K562 (cell line): ENCODE results near the gene LIPE. TPM values are rescaled to one million over a fixed set of nuclear protein-coding genes. Genes with fewer than 3 reads are reported as not detected.

Source experiments
- ATAC-seq: fragments of 200-7000 bp; cut with Tn5 transposase; 3 replicates; pipeline ENCODE4 v1.9.1; 2020; ENCODE audit warnings: moderate library complexity
- BruUV-seq: library from RNA; stranded (reverse); fragments of 400-500 nt; replicated peaks from 2 replicates; lab custom pipeline; 2021; lab: Mats Ljungman, UMichigan
- CTCF ChIA-PET: fragments of 300-600 bp; formaldehyde crosslinking; extraction: SDS; loops from one replicate; lab custom pipeline; 2021; ENCODE audit warnings: low intra/inter-chr PET ratio; lab: Yijun Ruan, JAX
- POLR2A ChIA-PET: fragments of 300-600, 350-650 bp; sonication (Branson Sonifier 250); formaldehyde crosslinking; extraction: SDS; loops from one replicate; lab custom pipeline; 2021; ENCODE audit warnings: antibody characterized with exemption, inconsistent platforms; lab: Yijun Ruan, JAX
- DNase-seq, 4 experiments: peaks; one replicate each; pipeline versions ENCODE4 v3.0.0 to v3.0.0-alpha.2; 2011 to 2018; ENCODE audit warnings: low spot score in 3 of 4, mixed read lengths in 3 of 4; ENCODE audit errors: extremely low read depth in 1 of 4
- FAIRE-seq: peaks from 2 replicates; lab custom pipeline; 2011; peaks lifted over from hg19 to GRCh38; lab: Jason Lieb, UNC
- H2AFZ ChIP-seq: 2 replicates; pipeline ENCODE4 v1.6.0; 2011; ENCODE audit warnings: low read depth, low read length, control low read depth, inconsistent platforms
- H3K27ac ChIP-seq: fragments of 200-600 bp; 3 replicates; pipeline ENCODE4 v1.8.0; 2011; ENCODE audit warnings: low read depth, mild to moderate bottlenecking, control low read depth, inconsistent platforms, low read length, moderate library complexity, mixed read lengths; ENCODE audit errors: extremely low read depth
- H3K27me3 ChIP-seq, 2 experiments: fragments of 300-600 bp in 1 of 2; 2 replicates in 1 of 2; 3 replicates in 1 of 2; pipeline versions ENCODE4 v1.6.0 to v1.8.0; 2011; ENCODE audit warnings: inconsistent platforms in 2 of 2, low read length in 2 of 2, mild to moderate bottlenecking in 1 of 2, mixed read lengths in 1 of 2, moderate library complexity in 1 of 2; ENCODE audit not compliant: control insufficient read depth in 2 of 2, insufficient read depth in 2 of 2
- H3K36me3 ChIP-seq: fragments of 300-600 bp; 3 replicates; pipeline ENCODE4 v1.8.0; 2011; ENCODE audit warnings: mild to moderate bottlenecking, low read length, inconsistent platforms; ENCODE audit not compliant: control insufficient read depth, insufficient read depth
- H3K4me1 ChIP-seq, 2 experiments: fragments of 200-600 bp in 1 of 2; replicated peaks in 1 of 2; 2 replicates in 1 of 2; 3 replicates in 1 of 2; pipeline versions ENCODE4 v1.5.1 to v1.8.0; 2011; ENCODE audit warnings: inconsistent platforms in 2 of 2, low read length in 2 of 2, mild to moderate bottlenecking in 1 of 2, mixed read lengths in 1 of 2, moderate library complexity in 1 of 2; ENCODE audit not compliant: control insufficient read depth in 2 of 2, insufficient read depth in 2 of 2
- H3K4me2 ChIP-seq: 2 replicates; pipeline ENCODE4 v1.6.1; 2011; ENCODE audit warnings: low read length, control low read depth, inconsistent platforms, mixed read lengths; ENCODE audit not compliant: insufficient read depth
- H3K4me3 ChIP-seq: fragments of 200-600 bp; sonication (generic), shearing (Covaris generic); 2 replicates; pipeline ENCODE4 v1.5.1; 2016; ENCODE audit warnings: control low read depth, inconsistent platforms
- H3K79me2 ChIP-seq: fragments of 200-600 bp; 3 replicates; pipeline ENCODE4 v1.8.0; 2011; ENCODE audit warnings: low read length, inconsistent platforms; ENCODE audit not compliant: control insufficient read depth, insufficient read depth
- H3K9ac ChIP-seq, 2 experiments: 2 replicates each; pipeline versions ENCODE4 v1.6.0 to v1.6.1; 2011; ENCODE audit warnings: low read depth in 2 of 2, low read length in 2 of 2, control low read depth in 1 of 2, inconsistent platforms in 1 of 2, mild to moderate bottlenecking in 1 of 2, mixed read lengths in 1 of 2; ENCODE audit not compliant: insufficient read depth in 1 of 2
- H3K9me1 ChIP-seq: one replicate; pipeline ENCODE4 v1.6.0; 2011; ENCODE audit warnings: inconsistent platforms, mild to moderate bottlenecking, low read length, moderate library complexity; ENCODE audit not compliant: control insufficient read depth, insufficient read depth
- H3K9me3 ChIP-seq: replicated peaks from 2 replicates; pipeline ENCODE4 v1.5.1; 2011; ENCODE audit warnings: low read depth, low read length, inconsistent platforms; ENCODE audit not compliant: control insufficient read depth, insufficient read depth
- H4K20me1 ChIP-seq: replicated peaks from 2 replicates; pipeline ENCODE4 v1.6.1; 2011; ENCODE audit warnings: low read length, inconsistent platforms, mixed read lengths; ENCODE audit not compliant: control insufficient read depth, insufficient read depth
- ETV6 ChIP-seq, 3 experiments: fragments of 150-350 bp in 1 of 3; sonication (generic) in 1 of 3; formaldehyde crosslinking in 1 of 3; IDR thresholded peaks; 2 replicates each; pipeline versions ENCODE4 v1.6.1 to v1.8.0; 2014 to 2022; ENCODE audit warnings: borderline replicate concordance in 2 of 3, low read depth in 2 of 3, antibody characterized with exemption in 1 of 3, low read length in 1 of 3, mild to moderate bottlenecking in 1 of 3, missing genetic modification reagents in 1 of 3
- GATA2 ChIP-seq: sonication (generic); formaldehyde crosslinking; IDR thresholded peaks from 2 replicates; pipeline ENCODE4 v1.4.0; 2020; ENCODE audit warnings: mild to moderate bottlenecking, missing genetic modification reagents
- HDAC2 ChIP-seq: fragments of 450-650 bp; IDR thresholded peaks from 2 replicates; pipeline ENCODE4 v1.6.1; 2016; ENCODE audit warnings: mild to moderate bottlenecking
- HNRNPK ChIP-seq: fragments of 200-400 bp; formaldehyde crosslinking; IDR thresholded peaks from one replicate; pipeline ENCODE4 v1.6.1; 2018; ENCODE audit warnings: mild to moderate bottlenecking, low read depth, low read length; ENCODE audit not compliant: poor library complexity, severe bottlenecking
- JUNB ChIP-seq: fragments of 450-650 bp; formaldehyde crosslinking; conservative IDR thresholded peaks from 2 replicates; pipeline ENCODE4 v1.4.0; 2020; ENCODE audit warnings: mild to moderate bottlenecking
- KDM1A ChIP-seq, 2 experiments: fragments of 450-650 bp; IDR thresholded peaks; 2 replicates each; pipeline ENCODE4 v1.6.1; 2016; ENCODE audit warnings: mild to moderate bottlenecking in 2 of 2
- MTA1 ChIP-seq: fragments of 450-650 bp; IDR thresholded peaks from 2 replicates; pipeline ENCODE4 v1.6.1; 2017; ENCODE audit warnings: borderline replicate concordance
- PHTF2 ChIP-seq: fragments of 250-450 bp; sonication (Bioruptor Pico); IDR thresholded peaks from 2 replicates; pipeline ENCODE4 v1.5.0; 2021; ENCODE audit warnings: mild to moderate bottlenecking
- POLR3G ChIP-seq: IDR thresholded peaks from 2 replicates; pipeline ENCODE4 v1.6.1; 2011; ENCODE audit not compliant: insufficient read length, insufficient replicate concordance; ENCODE audit errors: extremely low read depth
- RBFOX2 ChIP-seq: fragments of 200-400 bp; formaldehyde crosslinking; IDR thresholded peaks from 2 replicates; pipeline ENCODE4 v1.6.1; 2017; ENCODE audit warnings: low read depth, mild to moderate bottlenecking, low read length, moderate library complexity
- TARDBP ChIP-seq: fragments of 450-650 bp; IDR thresholded peaks from 2 replicates; pipeline ENCODE4 v1.6.1; 2016
- USF1 ChIP-seq: sonication (generic); formaldehyde crosslinking; IDR thresholded peaks from 2 replicates; pipeline ENCODE4 v1.9.0; 2022; ENCODE audit warnings: mild to moderate bottlenecking, missing genetic modification reagents
- ZBTB43 ChIP-seq: sonication (generic); formaldehyde crosslinking; IDR thresholded peaks from 2 replicates; pipeline ENCODE4 v1.8.0; 2023; ENCODE audit warnings: mild to moderate bottlenecking, missing genetic modification reagents
- ZNF41 ChIP-seq: fragments of 250-450 bp; sonication (Bioruptor Pico); conservative IDR thresholded peaks from 2 replicates; pipeline ENCODE4 v1.4.0; 2020; ENCODE audit warnings: mild to moderate bottlenecking
- ZNF766 ChIP-seq: fragments of 200-800 bp; sonication (Bioruptor generic); conservative IDR thresholded peaks from 2 replicates; pipeline ENCODE4 v1.6.1; 2016; ENCODE audit warnings: missing genetic modification characterization, missing compliant biosample characterization
- ZNF785 ChIP-seq: fragments of 250-450 bp; sonication (Bioruptor Pico); IDR thresholded peaks from 2 replicates; pipeline ENCODE4 v1.4.0; 2020; ENCODE audit warnings: mild to moderate bottlenecking
- WGBS: fragments of 100-300 bp; shearing (Covaris generic); methylation state at CpG from one replicate; pipeline ENCODE4 v1.1.6; 2016; ENCODE audit warnings: low coverage, mixed read lengths; ENCODE audit not compliant: insufficient coverage; ENCODE audit errors: missing lambda C conversion rate; 5-methylcytosine and 5-hydroxymethylcytosine counted together
- in situ Hi-C: fragments of 300-500 bp; cut with MboI; formaldehyde crosslinking; loops from 4 replicates; pipeline ENCODE4 v1.15.0; 2018; ENCODE audit warnings: inconsistent platforms, mixed read lengths
- intact Hi-C: fragments of 100-400 bp; cut with micrococcal nuclease; formaldehyde crosslinking; loops from 2 replicates; pipeline ENCODE4 v1.14.2; 2022
- polyA plus RNA-seq, 8 experiments: library from polyadenylated mRNA; depleted of rRNA in 4 of 8; stranded (reverse) in 5 of 8; unstranded in 3 of 8; fragments of >200 nt; fragmentation: Nextera tagmentation in 2 of 8; fragmentation: Illumina TruSeq in 1 of 8; extraction: Ambion mirVana in 2 of 8; extraction: Trizol in 1 of 8; gene quantifications; 2 replicates each; pipeline versions ENCODE4 v1.2.1 to v1.2.3, GENCODE V29; 2011 to 2014; ENCODE audit warnings: inconsistent platforms in 1 of 8, missing spikeins in 1 of 8
- total RNA-seq, 7 experiments: library from RNA; depleted of rRNA in 6 of 7; stranded (reverse); fragments of >200 nt in 6 of 7; fragmentation: Illumina TruSeq in 2 of 7; extraction: Trizol in 2 of 7; gene quantifications; 2 replicates each; pipeline versions ENCODE4 v1.2.1 to v1.2.3, GENCODE V29; 2011 to 2021; ENCODE audit warnings: low replicate concordance in 1 of 7

LIPE gene
- total and polyA plus RNA-seq, 9 of the 15 experiments (the other 6 are each of a cell fraction or from before 2014, with no cell fraction given), result 0.22 TPM; not detected in 8

- H2AFZ ChIP-seq, result no peak overlapping the region
- no peak overlapping the region for H3K4me3 ChIP-seq
- no peaks in the 10 kb centered on the region for H3K79me2 ChIP-seq
- ChIA-PET CTCF (no interaction called here), POLR2A (interaction anchor here (1.1 kb wide), 1 partner anchor 33 kb away, joined by 3 read pairs; no protein-coding TSS in a partner anchor)
- 0% methylated on average over 3 of the region's 4 CpGs for WGBS
- H4K20me1 ChIP-seq, result no peaks in the 10 kb centered on the region
- H3K27me3 ChIP-seq, result peaks cover 13 to 18% of the 10 kb centered on the region in 2 experiments; a peak in 3 of 5 replicates
- intact Hi-C loops, result no loop called here
- H3K9me3 ChIP-seq, result no peaks in the 10 kb centered on the region
- no peak for ATAC-seq
- no peak overlapping the region for H3K4me2 ChIP-seq
- H3K9ac ChIP-seq, result no peak overlapping the region
- H3K9me1 ChIP-seq, result no peaks in the 10 kb centered on the region
- H3K27ac ChIP-seq, result no peak overlapping the region
- TF ChIP-seq POLR3G (no peak), HDAC2 (no peak)
- H3K4me1 ChIP-seq, result no peaks in the 10 kb centered on the region
- FAIRE-seq, result no peak
- in situ Hi-C loops, result no loop called here
- no TSS peak for BruUV-seq
- no peaks in the 10 kb centered on the region for H3K36me3 ChIP-seq
- no peak for DNase-seq
Measured at GRCh38 chr19:42475366-42475765, 48.2 kb upstream of the LIPE start.

GRCh38 chr19:42474743-42475142, 47.6 kb upstream of the LIPE start:
- intact Hi-C loops (no loop called here), in situ Hi-C loops (no loop called here)
- ChIA-PET POLR2A (interaction anchor here (0.6 to 1.3 kb wide), 3 partner anchors 24 to 212 kb away, joined by 3 to 4 read pairs (median 4); no protein-coding TSS in a partner anchor), CTCF (no interaction called here)
- ATAC-seq (no peak), DNase-seq (no peak), FAIRE-seq (no peak)
- H3K27ac ChIP-seq, result no peak overlapping the region
- H3K9me3 ChIP-seq, result no peaks in the 10 kb centered on the region
- H3K36me3 ChIP-seq, result no peaks in the 10 kb centered on the region
- H4K20me1 ChIP-seq, result no peaks in the 10 kb centered on the region
- H2AFZ ChIP-seq, result no peak overlapping the region
- no peaks in the 10 kb centered on the region for H3K4me1 ChIP-seq
- H3K9ac ChIP-seq, result no peak overlapping the region
- peaks cover 17 to 18% of the 10 kb centered on the region in 2 experiments; a peak in 3 of 5 replicates for H3K27me3 ChIP-seq
- no peak overlapping the region for H3K4me3 ChIP-seq
- H3K79me2 ChIP-seq, result no peaks in the 10 kb centered on the region
- no peak overlapping the region for H3K4me2 ChIP-seq
- 5% methylated on average over 3 of the region's 4 CpGs for WGBS
- H3K9me1 ChIP-seq, result no peaks in the 10 kb centered on the region
- no TSS peak for BruUV-seq
- TF ChIP-seq JUNB (CRISPR knock-in tag), result no peak
- TF ChIP-seq ZBTB43, result no peak
- no peak for TF ChIP-seq ZNF766 (CRISPR knock-in tag)
- no peak for TF ChIP-seq ZNF785 (CRISPR knock-in tag)
- no peak for TF ChIP-seq RBFOX2
- TF ChIP-seq ETV6 (IDR thresholded peaks at IDR 0.05; ENCODE audit: borderline replicate concordance in 1 of 2, low read depth in 2 of 2, low read length in 1 of 2), result no peak
- TF ChIP-seq ETV6 (CRISPR knock-in tag; IDR thresholded peaks at IDR 0.05; ENCODE audit: borderline replicate concordance), result no peak
- TF ChIP-seq MTA1, result no peak
- TF ChIP-seq GATA2 (CRISPR knock-in tag), result no peak
- no peak for TF ChIP-seq USF1 (CRISPR knock-in tag)
- TF ChIP-seq KDM1A (IDR thresholded peaks at IDR 0.05), result no peak
- no peak for TF ChIP-seq HNRNPK
- no peak for TF ChIP-seq TARDBP
- TF ChIP-seq PHTF2 (CRISPR knock-in tag), result no peak
- TF ChIP-seq ZNF41 (CRISPR knock-in tag), result no peak
